Measurements from ENCODE around the gene HOXC9.

The HOXC9 gene

DNA sequence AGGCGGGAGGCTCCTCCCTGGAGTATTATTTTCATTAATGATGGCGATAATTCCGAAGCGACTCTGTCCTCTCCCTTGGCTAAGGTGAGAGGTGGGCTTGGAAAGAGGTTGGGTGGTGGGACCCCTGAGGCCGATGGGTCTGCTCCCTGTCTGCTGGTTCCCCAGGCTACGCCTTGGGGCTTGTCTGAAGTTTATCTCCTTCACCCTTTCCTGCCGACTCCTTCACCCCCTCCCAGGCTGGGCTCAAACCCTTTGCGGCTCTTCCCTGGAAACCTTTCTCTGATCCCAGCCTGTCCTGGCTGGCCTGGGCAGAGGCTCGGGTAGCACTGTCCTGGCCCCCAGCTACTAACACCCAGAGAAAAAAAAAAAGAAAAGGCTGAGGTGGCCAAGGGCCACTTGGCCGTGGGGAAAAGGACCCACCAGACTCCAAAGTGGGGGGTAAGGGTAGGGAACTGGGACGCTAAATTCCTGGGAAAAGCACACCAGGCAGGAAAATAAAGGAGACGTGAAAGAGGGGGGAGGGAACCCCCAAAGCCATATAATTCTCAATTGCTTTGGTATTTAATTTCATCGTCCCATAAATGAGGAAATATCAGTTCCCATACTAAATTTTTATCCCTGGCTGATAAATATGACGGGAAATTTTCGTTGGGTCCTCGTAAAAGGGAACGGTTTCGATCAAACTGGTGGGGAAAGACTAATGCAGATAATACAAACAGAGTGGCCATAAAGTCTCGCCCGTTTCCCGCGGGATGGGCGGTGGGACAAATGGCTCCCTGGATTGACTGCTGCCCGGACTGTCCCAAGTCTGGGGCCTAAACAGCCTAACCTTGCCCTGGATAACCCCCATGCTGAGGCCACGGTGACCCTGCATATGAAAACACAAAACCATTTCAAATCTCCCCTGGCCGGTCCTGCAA lies 17.1 kb upstream of the HOXC9 start:
- no peak for TF ChIP-seq CTCF (IDR thresholded peaks at IDR 0.05; ENCODE audit: low read depth, low read length)
- no peak for DNase-seq (ENCODE audit: extremely low read depth, low read depth)

DNA sequence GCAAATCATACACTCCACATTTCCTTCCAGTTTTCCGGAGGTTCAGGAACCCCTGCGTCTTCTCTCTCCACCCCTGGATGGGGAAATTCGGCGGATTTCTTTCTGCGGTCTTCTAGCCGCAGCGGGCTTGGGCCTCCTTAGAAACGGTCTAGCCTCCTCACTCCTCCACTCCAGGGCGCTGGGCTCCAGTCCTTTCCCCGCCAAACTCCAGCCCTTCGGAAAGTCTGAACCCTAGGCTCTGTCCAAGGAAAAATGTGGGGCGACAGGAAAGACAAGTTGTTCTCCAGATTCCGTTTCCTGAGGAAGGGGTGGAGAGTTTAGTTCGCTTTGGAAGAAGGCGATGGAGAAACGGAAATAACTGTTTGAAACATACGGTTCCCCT lies 16.4 kb upstream of the HOXC9 start:
- DNase-seq (ENCODE audit: extremely low read depth, low read depth), result no peak
- no peak for TF ChIP-seq CTCF (IDR thresholded peaks at IDR 0.05; ENCODE audit: low read depth, low read length)

- TF ChIP-seq CTCF (IDR thresholded peaks at IDR 0.05; ENCODE audit: low read depth, low read length), result no peak
- DNase-seq (ENCODE audit: extremely low read depth, low read depth), result no peak
Measured at GRCh38 chr12:53983950-53984572, 15.9 kb upstream of the HOXC9 start.

GRCh38 chr12:53984901-53985691 lies 14.9 kb upstream of the HOXC9 start, which contains the start of gene HOXC10:
TSS of gene HOXC10 (plus strand) at chr12:53985146. CDS start at chr12:53985260, 114 bp downstream.
- peak; percentile 11 for DNase-seq (ENCODE audit: extremely low read depth, low read depth)
- peak; percentile 44 for TF ChIP-seq CTCF (IDR thresholded peaks at IDR 0.05; ENCODE audit: low read depth, low read length)

DNA sequence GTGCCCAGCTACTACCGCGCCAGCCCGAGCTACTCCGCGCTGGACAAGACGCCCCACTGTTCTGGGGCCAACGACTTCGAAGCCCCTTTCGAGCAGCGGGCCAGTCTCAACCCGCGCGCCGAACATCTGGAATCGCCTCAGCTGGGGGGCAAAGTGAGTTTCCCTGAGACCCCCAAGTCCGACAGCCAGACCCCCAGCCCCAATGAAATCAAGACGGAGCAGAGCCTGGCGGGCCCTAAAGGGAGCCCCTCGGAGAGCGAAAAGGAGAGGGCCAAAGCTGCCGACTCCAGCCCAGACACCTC lies 14.3 kb upstream of the HOXC9 start:
- no peak for TF ChIP-seq CTCF (IDR thresholded peaks at IDR 0.05; ENCODE audit: low read depth, low read length)
- DNase-seq (ENCODE audit: extremely low read depth, low read depth), result no peak

- DNase-seq (ENCODE audit: extremely low read depth, low read depth), result no peak
- no peak for TF ChIP-seq CTCF (IDR thresholded peaks at IDR 0.05; ENCODE audit: low read depth, low read length)
Measured at GRCh38 chr12:53985994-53986685, 13.8 kb upstream of the HOXC9 start.
